IMR-90 (cell line): ENCODE measurements around the gene PLCB2. TPM values are rescaled to one million over a fixed set of nuclear protein-coding genes. Genes with fewer than 3 reads are reported as not detected.

Source experiments
- ATAC-seq: fragments of 200-7000 bp; cut with Tn5 transposase; 2 replicates; pipeline ENCODE4 v1.9.1; 2020; ENCODE audit warnings: low read depth, mild to moderate bottlenecking, moderate library complexity
- BruUV-seq: library from RNA; stranded (reverse); fragments of 400-500 nt; replicated peaks from 2 replicates; lab custom pipeline; 2021; lab: Mats Ljungman, UMichigan
- CTCF ChIA-PET: fragments of 300-600 bp; formaldehyde crosslinking; extraction: SDS; loops from one replicate; lab custom pipeline; 2021; ENCODE audit warnings: antibody characterized with exemption; lab: Yijun Ruan, JAX
- POLR2A ChIA-PET: fragments of 300-600 bp; sonication (Branson Sonifier 250); formaldehyde crosslinking; loops from one replicate; lab custom pipeline; 2022; ENCODE audit warnings: antibody characterized with exemption; ENCODE audit not compliant: unreplicated experiment; lab: Charles Lee
- DNase-seq: peaks from one replicate; pipeline ENCODE4 v3.0.0; 2013
- H2AFZ ChIP-seq: replicated peaks from 2 replicates; pipeline ENCODE3; 2013; ENCODE audit warnings: low read length, mild to moderate bottlenecking; ENCODE audit not compliant: poor library complexity
- H2AK5ac ChIP-seq: 2 replicates; pipeline ENCODE4 v1.6.1; 2013; ENCODE audit warnings: low read depth, low read length, inconsistent platforms
- H2AK9ac ChIP-seq: replicated peaks from 2 replicates; pipeline ENCODE3; 2013; ENCODE audit warnings: mild to moderate bottlenecking, low read depth, low read length, moderate library complexity; ENCODE audit not compliant: poor library complexity
- H2BK120ac ChIP-seq: 2 replicates; pipeline ENCODE4 v1.6.1; 2013; ENCODE audit warnings: low read depth, low read length, inconsistent platforms
- H2BK15ac ChIP-seq: 3 replicates; pipeline ENCODE4 v1.6.1; 2013; ENCODE audit warnings: low read depth, low read length, inconsistent platforms
- H2BK20ac ChIP-seq: 2 replicates; pipeline ENCODE4 v1.6.1; 2013; ENCODE audit warnings: low read depth, mild to moderate bottlenecking, inconsistent platforms, low read length, moderate library complexity
- H2BK5ac ChIP-seq: 2 replicates; pipeline ENCODE4 v1.6.1; 2013; ENCODE audit warnings: mild to moderate bottlenecking, low read depth, low read length, inconsistent platforms; ENCODE audit not compliant: poor library complexity, severe bottlenecking
- H3K14ac ChIP-seq: replicated peaks from 2 replicates; pipeline ENCODE4 v1.6.1; 2013; ENCODE audit warnings: low read depth, low read length, inconsistent platforms
- H3K18ac ChIP-seq: 2 replicates; pipeline ENCODE4 v1.6.1; 2013; ENCODE audit warnings: low read depth, low read length, control low read depth
- H3K23ac ChIP-seq: 2 replicates; pipeline ENCODE4 v1.6.1; 2013; ENCODE audit warnings: low read depth, low read length, inconsistent platforms
- H3K27ac ChIP-seq: 2 replicates; pipeline ENCODE4 v1.5.1; 2013; ENCODE audit warnings: mild to moderate bottlenecking, control low read depth, low read length; ENCODE audit not compliant: insufficient read depth
- H3K27me3 ChIP-seq: 2 replicates; pipeline ENCODE4 v1.6.1; 2013; ENCODE audit warnings: low read length; ENCODE audit not compliant: control insufficient read depth, insufficient read depth
- H3K36me3 ChIP-seq: 2 replicates; pipeline ENCODE4 v1.6.1; 2013; ENCODE audit warnings: low read length, mixed read lengths; ENCODE audit not compliant: control insufficient read depth, insufficient read depth
- H3K4ac ChIP-seq: 2 replicates; pipeline ENCODE4 v1.6.1; 2013; ENCODE audit warnings: low read depth, low read length, inconsistent platforms
- H3K4me1 ChIP-seq: 2 replicates; pipeline ENCODE4 v1.6.1; 2013; ENCODE audit warnings: low read length, mixed read lengths; ENCODE audit not compliant: control insufficient read depth, insufficient read depth
- H3K4me2 ChIP-seq: 2 replicates; pipeline ENCODE4 v1.6.1; 2013; ENCODE audit warnings: low read depth, mild to moderate bottlenecking, control low read depth, low read length, moderate library complexity
- H3K4me3 ChIP-seq: 2 replicates; pipeline ENCODE4 v1.5.1; 2013; ENCODE audit warnings: low read depth, mild to moderate bottlenecking, control low read depth, low read length, moderate library complexity; ENCODE audit not compliant: insufficient read depth
- H3K56ac ChIP-seq: 2 replicates; pipeline ENCODE4 v1.6.1; 2013; ENCODE audit warnings: low read length, inconsistent platforms; ENCODE audit not compliant: insufficient read depth; ENCODE audit errors: extremely low read depth
- H3K79me1 ChIP-seq, 2 experiments: 2 replicates each; pipeline ENCODE4 v1.6.1; 2013; ENCODE audit warnings: low read length in 2 of 2, inconsistent platforms in 1 of 2, low read depth in 1 of 2
- H3K9ac ChIP-seq: 2 replicates; pipeline ENCODE4 v1.6.1; 2013; ENCODE audit warnings: low read depth, low read length, control low read depth
- H3K9me1 ChIP-seq: 2 replicates; pipeline ENCODE4 v1.6.1; 2013; ENCODE audit warnings: low read length, inconsistent platforms; ENCODE audit not compliant: insufficient read depth
- H3K9me3 ChIP-seq: 2 replicates; pipeline ENCODE4 v1.6.1; 2013; ENCODE audit warnings: low read length; ENCODE audit not compliant: control insufficient read depth, insufficient read depth
- H4K20me1 ChIP-seq: 2 replicates; pipeline ENCODE4 v1.6.1; 2013; ENCODE audit warnings: low read length, inconsistent platforms; ENCODE audit not compliant: insufficient read depth
- H4K5ac ChIP-seq: 2 replicates; pipeline ENCODE4 v1.6.1; 2013; ENCODE audit warnings: mild to moderate bottlenecking, low read depth, low read length, control low read depth
- H4K8ac ChIP-seq, 2 experiments: 2 replicates each; pipeline ENCODE4 v1.6.1; 2013; ENCODE audit warnings: low read depth in 2 of 2, low read length in 2 of 2, control low read depth in 1 of 2, inconsistent platforms in 1 of 2
- H4K91ac ChIP-seq: 2 replicates; pipeline ENCODE4 v1.6.1; 2013; ENCODE audit warnings: low read depth, low read length, inconsistent platforms; ENCODE audit not compliant: insufficient read depth
- BHLHE40 ChIP-seq: fragments of 150-350 bp; IDR thresholded peaks from 2 replicates; pipeline ENCODE4 v1.6.1; 2016; ENCODE audit warnings: mild to moderate bottlenecking, low read depth, low read length
- CEBPB ChIP-seq: IDR thresholded peaks from 2 replicates; pipeline ENCODE4 v1.6.1; 2012; ENCODE audit warnings: low read depth, low read length, improper control_type of control experiment
- CHD1 ChIP-seq: IDR thresholded peaks from 2 replicates; pipeline ENCODE4 v1.6.1; 2012; ENCODE audit warnings: low read depth, low read length, improper control_type of control experiment
- FOS ChIP-seq: fragments of 150-350 bp; IDR thresholded peaks from 2 replicates; pipeline ENCODE4 v1.6.1; 2016; ENCODE audit warnings: low read depth, low read length
- MAFK ChIP-seq: IDR thresholded peaks from 2 replicates; pipeline ENCODE4 v1.6.1; 2012; ENCODE audit warnings: low read depth, low read length, improper control_type of control experiment
- MAZ ChIP-seq: IDR thresholded peaks from 2 replicates; pipeline ENCODE4 v1.6.1; 2012; ENCODE audit warnings: low read depth, mild to moderate bottlenecking, low read length, improper control_type of control experiment, moderate library complexity, borderline replicate concordance
- MXI1 ChIP-seq: IDR thresholded peaks from 2 replicates; pipeline ENCODE4 v1.6.1; 2012; ENCODE audit warnings: low read depth, mild to moderate bottlenecking, low read length, moderate library complexity, borderline replicate concordance
- NFE2L2 ChIP-seq: fragments of 150-350 bp; IDR thresholded peaks from 2 replicates; pipeline ENCODE4 v1.6.1; 2016; ENCODE audit warnings: low read depth, mild to moderate bottlenecking, low read length
- POLR2A ChIP-seq: IDR thresholded peaks from 2 replicates; pipeline ENCODE4 v1.6.1; 2012; ENCODE audit warnings: mild to moderate bottlenecking, low read depth, low read length
- RAD21 ChIP-seq: IDR thresholded peaks from 2 replicates; pipeline ENCODE4 v1.6.1; 2012; ENCODE audit warnings: low read length, improper control_type of control experiment
- RCOR1 ChIP-seq: IDR thresholded peaks from 2 replicates; pipeline ENCODE4 v1.6.1; 2012; ENCODE audit warnings: mild to moderate bottlenecking, low read length, improper control_type of control experiment; ENCODE audit not compliant: insufficient replicate concordance
- RFX5 ChIP-seq: IDR thresholded peaks from 2 replicates; pipeline ENCODE4 v1.8.0; 2012; ENCODE audit warnings: low read depth, mild to moderate bottlenecking, low read length, moderate library complexity
- SMC3 ChIP-seq: fragments of 150-350 bp; IDR thresholded peaks from 2 replicates; pipeline ENCODE4 v1.6.1; 2016; ENCODE audit warnings: low read depth, mild to moderate bottlenecking, antibody characterized with exemption, low read length, moderate library complexity
- WGBS, 2 experiments: methylation state at CpG; one replicate each; pipeline versions ENCODE4 v1.1.5 to v1.1.7; 2013; ENCODE audit warnings: missing lambda C conversion rate in 2 of 2; ENCODE audit not compliant: insufficient read length in 1 of 2; ENCODE audit errors: extremely low coverage in 2 of 2; 5-methylcytosine and 5-hydroxymethylcytosine counted together
- dilution Hi-C: fragments of 300-500 bp; cut with HindIII; formaldehyde crosslinking; loops from one replicate; pipeline ENCODE4 v1.14.3; 2018; ENCODE audit warnings: low sequenced_read_pairs; ENCODE audit not compliant: unreplicated experiment
- in situ Hi-C: fragments of 300-500 bp; cut with MboI; formaldehyde crosslinking; loops from 3 replicates; pipeline ENCODE4 v1.14.3; 2019; ENCODE audit warnings: low sequenced_read_pairs, inconsistent platforms, mixed read lengths
- intact Hi-C: fragments of 100-400 bp; cut with micrococcal nuclease; formaldehyde crosslinking; loops from 2 replicates; pipeline ENCODE4 v1.10.0; 2022
- polyA plus RNA-seq, 3 experiments: library from polyadenylated mRNA; depleted of rRNA; stranded (reverse); fragments of >200 nt; gene quantifications; 2 replicates each; pipeline ENCODE4 v1.2.3, GENCODE V29; 2012; ENCODE audit warnings: low replicate concordance in 1 of 3
- total RNA-seq: library from RNA; depleted of rRNA; stranded (reverse); fragments of >200 nt; gene quantifications from 2 replicates; pipeline ENCODE4 v1.2.3, GENCODE V29; 2012
- TF ChIP-seq, protein P1 (sequence below): fragments of 150-350 bp; IDR thresholded peaks from 2 replicates; pipeline ENCODE4 v1.6.1; 2017; ENCODE audit warnings: mild to moderate bottlenecking, antibody characterized with exemption, low read length, low read depth
- TF ChIP-seq, protein P2 (sequence below): fragments of 150-350 bp; IDR thresholded peaks from 2 replicates; pipeline ENCODE4 v1.6.1; 2016; ENCODE audit warnings: low read depth, mild to moderate bottlenecking, low read length, moderate library complexity, borderline replicate concordance
- TF ChIP-seq, protein P3 (sequence below): conservative IDR thresholded peaks from 2 replicates; pipeline ENCODE4 v1.5.1; 2012; ENCODE audit warnings: mild to moderate bottlenecking, low read depth, low read length, improper control_type of control experiment

Gene PLCB2
- total and polyA plus RNA-seq, 2 of the 4 experiments (the other 2 are of a cell fraction) = 0.18 to 1.4 TPM

DNA sequence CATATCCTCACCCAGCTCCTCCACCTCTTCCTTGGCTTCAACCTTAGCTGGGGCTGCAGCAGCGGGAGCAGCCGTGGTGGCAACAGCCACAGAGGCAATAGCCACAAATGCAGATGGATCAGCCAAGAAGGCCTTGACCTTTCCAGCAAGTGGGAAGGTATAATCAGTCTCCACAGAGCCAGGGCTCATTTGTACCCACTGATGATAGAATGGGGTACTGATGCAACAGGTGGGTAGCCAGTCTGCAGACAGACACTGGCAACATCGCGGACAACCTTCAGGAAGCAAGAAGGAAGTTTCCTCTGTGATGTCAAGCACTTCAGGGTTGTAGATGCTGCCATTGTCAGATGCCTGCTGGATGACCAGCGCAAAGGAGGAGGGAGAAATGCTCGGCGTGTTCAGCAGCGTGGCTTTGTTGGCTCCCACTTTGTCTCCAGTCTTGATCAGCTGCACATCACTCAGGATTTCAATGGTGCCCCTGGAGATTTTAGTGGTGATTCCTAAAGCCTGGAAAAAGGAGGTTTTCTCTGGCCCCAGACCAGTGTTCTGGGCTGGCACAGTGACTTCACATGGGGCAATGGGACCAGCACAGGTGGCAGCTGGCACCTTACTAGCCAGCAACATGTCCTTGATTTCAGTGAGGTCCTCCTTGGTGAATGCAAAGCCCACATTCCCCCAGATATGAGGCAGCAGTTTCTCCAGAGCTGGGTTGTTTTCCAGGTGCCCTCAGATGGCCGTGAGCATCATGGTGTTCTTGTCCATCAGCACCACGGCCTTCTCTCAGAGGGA is 4.8 kb upstream of the PLCB2 start:
- Histone ChIP-seq H3K18ac (no peak overlapping the region), H3K23ac (no peak overlapping the region), H3K4me3 (no peak overlapping the region), H2BK120ac (no peak overlapping the region), H2AK9ac (no peak overlapping the region), H4K20me1 (no peaks in the 10 kb centered on the region), H4K91ac (no peak overlapping the region), H2AK5ac (no peak overlapping the region), H3K4ac (no peak overlapping the region), H3K4me1 (peaks cover 2% of the 10 kb centered on the region; the same call in 1 of the 2 replicates), H4K5ac (no peak overlapping the region), H3K9ac (no peak overlapping the region), H3K4me2 (no peak overlapping the region), H3K9me3 (no peaks in the 10 kb centered on the region), H4K8ac (no peak overlapping the region), H3K9me1 (no peaks in the 10 kb centered on the region), H2AFZ (no peak overlapping the region), H3K27me3 (peaks cover 47% of the 10 kb centered on the region), H2BK5ac (no peak overlapping the region), H3K36me3 (no peaks in the 10 kb centered on the region), H3K79me1 (no peaks in the 10 kb centered on the region), H3K14ac (no peak overlapping the region), H3K56ac (no peak overlapping the region), H3K27ac (no peak overlapping the region), H2BK20ac (no peak overlapping the region), H2BK15ac (no peak overlapping the region)
- BruUV-seq = no TSS peak
- intact Hi-C loops (no loop called here), dilution Hi-C loops (no loop called here), in situ Hi-C loops (no loop called here)
- no peak for ATAC-seq
- ChIA-PET POLR2A (no interaction called here), CTCF (no interaction called here)
- TF ChIP-seq RCOR1 (no peak), MAFK (no peak), RFX5 (no peak), FOS (no peak), SMC3 (no peak), MXI1 (no peak), BHLHE40 (no peak), RAD21 (no peak), POLR2A (no peak), CEBPB (no peak), NFE2L2 (no peak), MAZ (no peak), CHD1 (no peak)
- TF ChIP-seq, protein P1, sequence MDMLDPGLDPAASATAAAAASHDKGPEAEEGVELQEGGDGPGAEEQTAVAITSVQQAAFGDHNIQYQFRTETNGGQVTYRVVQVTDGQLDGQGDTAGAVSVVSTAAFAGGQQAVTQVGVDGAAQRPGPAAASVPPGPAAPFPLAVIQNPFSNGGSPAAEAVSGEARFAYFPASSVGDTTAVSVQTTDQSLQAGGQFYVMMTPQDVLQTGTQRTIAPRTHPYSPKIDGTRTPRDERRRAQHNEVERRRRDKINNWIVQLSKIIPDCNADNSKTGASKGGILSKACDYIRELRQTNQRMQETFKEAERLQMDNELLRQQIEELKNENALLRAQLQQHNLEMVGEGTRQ = no peak
- TF ChIP-seq, protein P2, sequence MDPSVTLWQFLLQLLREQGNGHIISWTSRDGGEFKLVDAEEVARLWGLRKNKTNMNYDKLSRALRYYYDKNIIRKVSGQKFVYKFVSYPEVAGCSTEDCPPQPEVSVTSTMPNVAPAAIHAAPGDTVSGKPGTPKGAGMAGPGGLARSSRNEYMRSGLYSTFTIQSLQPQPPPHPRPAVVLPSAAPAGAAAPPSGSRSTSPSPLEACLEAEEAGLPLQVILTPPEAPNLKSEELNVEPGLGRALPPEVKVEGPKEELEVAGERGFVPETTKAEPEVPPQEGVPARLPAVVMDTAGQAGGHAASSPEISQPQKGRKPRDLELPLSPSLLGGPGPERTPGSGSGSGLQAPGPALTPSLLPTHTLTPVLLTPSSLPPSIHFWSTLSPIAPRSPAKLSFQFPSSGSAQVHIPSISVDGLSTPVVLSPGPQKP = no peak
- TF ChIP-seq, protein P3, sequence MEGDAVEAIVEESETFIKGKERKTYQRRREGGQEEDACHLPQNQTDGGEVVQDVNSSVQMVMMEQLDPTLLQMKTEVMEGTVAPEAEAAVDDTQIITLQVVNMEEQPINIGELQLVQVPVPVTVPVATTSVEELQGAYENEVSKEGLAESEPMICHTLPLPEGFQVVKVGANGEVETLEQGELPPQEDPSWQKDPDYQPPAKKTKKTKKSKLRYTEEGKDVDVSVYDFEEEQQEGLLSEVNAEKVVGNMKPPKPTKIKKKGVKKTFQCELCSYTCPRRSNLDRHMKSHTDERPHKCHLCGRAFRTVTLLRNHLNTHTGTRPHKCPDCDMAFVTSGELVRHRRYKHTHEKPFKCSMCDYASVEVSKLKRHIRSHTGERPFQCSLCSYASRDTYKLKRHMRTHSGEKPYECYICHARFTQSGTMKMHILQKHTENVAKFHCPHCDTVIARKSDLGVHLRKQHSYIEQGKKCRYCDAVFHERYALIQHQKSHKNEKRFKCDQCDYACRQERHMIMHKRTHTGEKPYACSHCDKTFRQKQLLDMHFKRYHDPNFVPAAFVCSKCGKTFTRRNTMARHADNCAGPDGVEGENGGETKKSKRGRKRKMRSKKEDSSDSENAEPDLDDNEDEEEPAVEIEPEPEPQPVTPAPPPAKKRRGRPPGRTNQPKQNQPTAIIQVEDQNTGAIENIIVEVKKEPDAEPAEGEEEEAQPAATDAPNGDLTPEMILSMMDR = no peak
- DNase-seq = no peak
- 53% methylated on average over 3 of the region's 10 CpGs; no CpG with 5 or more reads in 1 of the 2 experiments for whole genome bisulfite sequencing, 2 experiments
